ENCODE data around the gene PRR33. TPM values are rescaled to one million over a fixed set of nuclear protein-coding genes. Genes with fewer than 3 reads are reported as not detected.

PRR33 gene
- total and polyA plus RNA-seq, 10 of the 15 experiments (the other 5 are each of a cell fraction or from before 2014, with no cell fraction given): 0.02 to 1.0 (median 0.38) TPM; not detected in 6

DNA sequence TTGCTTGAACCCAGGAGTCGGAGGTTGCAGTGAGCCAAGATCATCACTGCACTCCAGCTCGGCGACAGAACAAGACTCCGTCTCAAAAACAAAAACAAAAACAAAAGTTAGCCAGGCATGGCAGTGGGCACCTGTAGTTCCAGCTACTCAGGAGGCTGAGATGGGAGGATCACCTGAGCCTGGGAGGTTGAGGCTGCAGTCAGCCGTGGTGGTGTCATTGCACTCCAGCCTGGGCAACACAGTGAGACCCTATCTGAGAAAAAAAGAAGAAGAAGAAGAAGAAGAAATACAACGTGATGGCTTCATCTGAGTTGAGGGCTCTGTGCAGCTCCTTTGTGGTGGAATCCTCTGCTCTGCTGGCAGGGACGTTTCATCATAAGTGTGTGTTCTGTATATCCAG lies 17.8 kb upstream of the PRR33 start (continued):
- TF ChIP-seq, protein P1, sequence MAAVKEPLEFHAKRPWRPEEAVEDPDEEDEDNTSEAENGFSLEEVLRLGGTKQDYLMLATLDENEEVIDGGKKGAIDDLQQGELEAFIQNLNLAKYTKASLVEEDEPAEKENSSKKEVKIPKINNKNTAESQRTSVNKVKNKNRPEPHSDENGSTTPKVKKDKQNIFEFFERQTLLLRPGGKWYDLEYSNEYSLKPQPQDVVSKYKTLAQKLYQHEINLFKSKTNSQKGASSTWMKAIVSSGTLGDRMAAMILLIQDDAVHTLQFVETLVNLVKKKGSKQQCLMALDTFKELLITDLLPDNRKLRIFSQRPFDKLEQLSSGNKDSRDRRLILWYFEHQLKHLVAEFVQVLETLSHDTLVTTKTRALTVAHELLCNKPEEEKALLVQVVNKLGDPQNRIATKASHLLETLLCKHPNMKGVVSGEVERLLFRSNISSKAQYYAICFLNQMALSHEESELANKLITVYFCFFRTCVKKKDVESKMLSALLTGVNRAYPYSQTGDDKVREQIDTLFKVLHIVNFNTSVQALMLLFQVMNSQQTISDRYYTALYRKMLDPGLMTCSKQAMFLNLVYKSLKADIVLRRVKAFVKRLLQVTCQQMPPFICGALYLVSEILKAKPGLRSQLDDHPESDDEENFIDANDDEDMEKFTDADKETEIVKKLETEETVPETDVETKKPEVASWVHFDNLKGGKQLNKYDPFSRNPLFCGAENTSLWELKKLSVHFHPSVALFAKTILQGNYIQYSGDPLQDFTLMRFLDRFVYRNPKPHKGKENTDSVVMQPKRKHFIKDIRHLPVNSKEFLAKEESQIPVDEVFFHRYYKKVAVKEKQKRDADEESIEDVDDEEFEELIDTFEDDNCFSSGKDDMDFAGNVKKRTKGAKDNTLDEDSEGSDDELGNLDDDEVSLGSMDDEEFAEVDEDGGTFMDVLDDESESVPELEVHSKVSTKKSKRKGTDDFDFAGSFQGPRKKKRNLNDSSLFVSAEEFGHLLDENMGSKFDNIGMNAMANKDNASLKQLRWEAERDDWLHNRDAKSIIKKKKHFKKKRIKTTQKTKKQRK (IDR thresholded peaks at IDR 0.05; ENCODE audit: low read depth, low read length): no peak
- TF ChIP-seq ZBTB40 (IDR thresholded peaks at IDR 0.05; ENCODE audit: borderline replicate concordance) (no peak), MLLT1 (IDR thresholded peaks at IDR 0.05) (no peak), MEF2B (IDR thresholded peaks at IDR 0.05; ENCODE audit: partially characterized antibody, poor library complexity, severe bottlenecking) (no peak), TCF12 (IDR thresholded peaks at IDR 0.05; ENCODE audit: low read depth, low read length) (no peak)
